A549 (cell line): ENCODE data around the gene RGS17. TPM values are rescaled to one million over a fixed set of nuclear protein-coding genes. Genes with fewer than 3 reads are reported as not detected.

Source experiments
- ATAC-seq, 2 experiments: fragments of 200-7000 bp in 1 of 2; fragments of >200 bp in 1 of 2; cut with Nextera tagmentation in 1 of 2; cut with Tn5 transposase in 1 of 2; 3 replicates each; pipeline versions ENCODE4 v1.8.0 to v1.9.1; 2018 to 2020; ENCODE audit warnings: mild to moderate bottlenecking in 1 of 2, moderate library complexity in 1 of 2
- CTCF ChIA-PET: fragments of 300-600 bp; sonication (Branson Sonifier 250); formaldehyde crosslinking; extraction: SDS; loops from one replicate; lab custom pipeline; 2021; ENCODE audit warnings: antibody characterized with exemption, inconsistent platforms; lab: Yijun Ruan, JAX
- POLR2A ChIA-PET: fragments of 350-600 bp; formaldehyde crosslinking; extraction: SDS; loops from one replicate; lab custom pipeline; 2021; ENCODE audit warnings: antibody characterized with exemption, inconsistent platforms; lab: Yijun Ruan, JAX
- DNase-seq, 2 experiments: peaks; one replicate each; pipeline versions ENCODE4 v3.0.0 to v3.0.0-alpha.2; 2011 to 2016; ENCODE audit warnings: low read depth in 1 of 2, low spot score in 1 of 2
- FAIRE-seq: peaks from 2 replicates; lab custom pipeline; 2011; peaks lifted over from hg19 to GRCh38; lab: Jason Lieb, UNC
- H3K27ac ChIP-seq, 2 experiments: fragments of >200 bp; sonication (Bioruptor Twin); formaldehyde crosslinking; 3 replicates each; pipeline ENCODE4 v1.5.1; 2016 to 2017
- H3K4me1 ChIP-seq: fragments of >200 bp; sonication (Bioruptor Twin); formaldehyde crosslinking; 3 replicates; pipeline ENCODE4 v1.6.1; 2016
- H3K4me2 ChIP-seq: fragments of >200 bp; sonication (Bioruptor Twin); formaldehyde crosslinking; 3 replicates; pipeline ENCODE4 v1.6.1; 2016
- H3K4me3 ChIP-seq: fragments of >200 bp; sonication (Bioruptor Twin); formaldehyde crosslinking; 3 replicates; pipeline ENCODE4 v1.5.1; 2016
- H3K9me3 ChIP-seq: fragments of >200 bp; sonication (Bioruptor Twin); formaldehyde crosslinking; 3 replicates; pipeline ENCODE4 v1.6.1; 2016
- ATOH8 ChIP-seq: fragments of 250-450 bp; sonication (Bioruptor Pico); IDR thresholded peaks from 2 replicates; pipeline ENCODE4 v1.5.0; 2020; ENCODE audit warnings: low read depth, mild to moderate bottlenecking, moderate library complexity
- CBX8 ChIP-seq: fragments of 200-600 bp; sonication (generic); IDR thresholded peaks from 2 replicates; pipeline ENCODE4 v1.6.1; 2016
- CHD2 ChIP-seq: fragments of 150-350 bp; IDR thresholded peaks from 2 replicates; pipeline ENCODE4 v1.6.1; 2014; ENCODE audit warnings: low read length; ENCODE audit not compliant: partially characterized antibody
- EHF ChIP-seq: fragments of 250-450 bp; sonication (Bioruptor Pico); IDR thresholded peaks from 2 replicates; pipeline ENCODE4 v1.5.0; 2020; ENCODE audit warnings: mild to moderate bottlenecking
- EP300 ChIP-seq, 2 experiments: fragments of >200 bp; sonication (Bioruptor Twin); formaldehyde crosslinking; IDR thresholded peaks; 2 replicates in 1 of 2; 3 replicates in 1 of 2; pipeline ENCODE4 v1.6.1; 2016 to 2017
- ESRRA ChIP-seq: fragments of 150-350 bp; IDR thresholded peaks from 2 replicates; pipeline ENCODE4 v1.6.1; 2014; ENCODE audit warnings: mild to moderate bottlenecking, low read length, borderline replicate concordance
- FOSB ChIP-seq: fragments of 250-450 bp; sonication (Bioruptor Pico); IDR thresholded peaks from 2 replicates; pipeline ENCODE4 v1.5.0; 2020; ENCODE audit warnings: mild to moderate bottlenecking, moderate library complexity
- GATA3 ChIP-seq: IDR thresholded peaks from 2 replicates; pipeline ENCODE4 v1.6.1; 2012; ENCODE audit warnings: borderline replicate concordance
- HEYL ChIP-seq: fragments of 250-450 bp; sonication (Bioruptor Pico); IDR thresholded peaks from 2 replicates; pipeline ENCODE4 v1.8.0; 2021; ENCODE audit warnings: mild to moderate bottlenecking, moderate library complexity
- HOXB13 ChIP-seq: fragments of 250-450 bp; sonication (Bioruptor Pico); IDR thresholded peaks from 2 replicates; pipeline ENCODE4 v1.5.0; 2020; ENCODE audit warnings: low read depth, mild to moderate bottlenecking, moderate library complexity
- HOXB5 ChIP-seq: fragments of 250-450 bp; sonication (Bioruptor Pico); IDR thresholded peaks from 2 replicates; pipeline ENCODE4 v1.5.0; 2020; ENCODE audit warnings: mild to moderate bottlenecking, moderate library complexity
- KDM1A ChIP-seq: fragments of 200-600 bp; sonication (generic); IDR thresholded peaks from 2 replicates; pipeline ENCODE4 v1.6.1; 2016; ENCODE audit warnings: low read depth, mild to moderate bottlenecking
- KDM5A ChIP-seq: fragments of 200-600 bp; sonication (generic); IDR thresholded peaks from 2 replicates; pipeline ENCODE4 v1.6.1; 2016; ENCODE audit warnings: antibody characterized with exemption, mild to moderate bottlenecking
- NFE2L2 ChIP-seq: fragments of 150-350 bp; conservative IDR thresholded peaks from 2 replicates; pipeline ENCODE4 v1.6.1; 2014; ENCODE audit warnings: low read length
- NPAS2 ChIP-seq: fragments of 250-450 bp; sonication (Bioruptor Pico); IDR thresholded peaks from 2 replicates; pipeline ENCODE4 v1.8.0; 2022; ENCODE audit warnings: mild to moderate bottlenecking, moderate library complexity, borderline replicate concordance
- NR3C1 ChIP-seq: fragments of >200 bp; sonication (Bioruptor Twin); formaldehyde crosslinking; IDR thresholded peaks from 3 replicates; pipeline ENCODE4 v1.6.1; 2017
- POLR2A ChIP-seq: IDR thresholded peaks from 2 replicates; pipeline ENCODE4 v1.6.1; 2012; ENCODE audit warnings: mild to moderate bottlenecking, low read length
- RAD21 ChIP-seq, 2 experiments: fragments of >200 bp in 1 of 2; sonication (Bioruptor Twin) in 1 of 2; formaldehyde crosslinking in 1 of 2; IDR thresholded peaks in 1 of 2; conservative IDR thresholded peaks in 1 of 2; 2 replicates in 1 of 2; 3 replicates in 1 of 2; pipeline ENCODE4 v1.6.1; 2012 to 2018; ENCODE audit warnings: inconsistent platforms in 1 of 2
- RCOR1 ChIP-seq: fragments of 150-350 bp; IDR thresholded peaks from 2 replicates; pipeline ENCODE4 v1.6.1; 2014; ENCODE audit warnings: antibody characterized with exemption, low read length, low read depth
- RFX5 ChIP-seq: fragments of 450-650 bp; IDR thresholded peaks from 2 replicates; pipeline ENCODE4 v1.7.1; 2014; ENCODE audit warnings: antibody characterized with exemption, mild to moderate bottlenecking, moderate library complexity
- SMC3 ChIP-seq: fragments of >200 bp; sonication (Bioruptor Twin); formaldehyde crosslinking; IDR thresholded peaks from 3 replicates; pipeline ENCODE4 v1.6.1; 2018; ENCODE audit warnings: inconsistent platforms
- SREBF2 ChIP-seq: fragments of 450-650 bp; IDR thresholded peaks from 2 replicates; pipeline ENCODE4 v1.6.1; 2014; ENCODE audit warnings: mild to moderate bottlenecking, moderate library complexity
- TFCP2L1 ChIP-seq: fragments of 250-450 bp; sonication (Bioruptor Pico); IDR thresholded peaks from 2 replicates; pipeline ENCODE4 v1.5.0; 2021; ENCODE audit warnings: mild to moderate bottlenecking
- TP53 ChIP-seq: fragments of 250-450 bp; sonication (Bioruptor Pico); IDR thresholded peaks from 2 replicates; pipeline ENCODE4 v1.5.0; 2021; ENCODE audit warnings: mild to moderate bottlenecking, moderate library complexity
- USF2 ChIP-seq: fragments of 450-650 bp; IDR thresholded peaks from 2 replicates; pipeline ENCODE4 v1.6.1; 2014; ENCODE audit warnings: antibody characterized with exemption
- WGBS: methylation state at CpG from one replicate; pipeline ENCODE4 v1.1.6; 2017; ENCODE audit errors: missing lambda C conversion rate; 5-methylcytosine and 5-hydroxymethylcytosine counted together
- polyA plus RNA-seq, 4 experiments: library from polyadenylated mRNA; depleted of rRNA in 3 of 4; stranded (reverse); fragments of >200 nt; fragmentation: RNase III in 1 of 4; extraction: RNeasy Plus Mini Kit Qiagen cat#74134 plus additional on column Dnase treatment in 1 of 4; gene quantifications; 2 replicates in 3 of 4; 3 replicates in 1 of 4; pipeline ENCODE4 v1.2.3, GENCODE V29; 2011 to 2017
- TF ChIP-seq, protein P1 (sequence below): IDR thresholded peaks from 2 replicates; pipeline ENCODE4 v1.6.1; 2012; ENCODE audit warnings: low read depth, borderline replicate concordance
- TF ChIP-seq, protein P2 (sequence below): fragments of >200 bp; sonication (Bioruptor Twin); formaldehyde crosslinking; IDR thresholded peaks from 3 replicates; pipeline ENCODE4 v1.6.1; 2016
- TF ChIP-seq, protein P3 (sequence below): fragments of 200-600 bp; sonication (generic); IDR thresholded peaks from 2 replicates; pipeline ENCODE4 v1.6.1; 2016; ENCODE audit warnings: antibody characterized with exemption, mild to moderate bottlenecking, moderate library complexity
- TF ChIP-seq, protein P4 (sequence below): IDR thresholded peaks from 2 replicates; pipeline ENCODE4 v1.6.1; 2012

Gene RGS17
- polyA plus RNA-seq, 2 of the 4 experiments (the other 2 are of a cell fraction), result 3.2 to 9.8 TPM

DNA sequence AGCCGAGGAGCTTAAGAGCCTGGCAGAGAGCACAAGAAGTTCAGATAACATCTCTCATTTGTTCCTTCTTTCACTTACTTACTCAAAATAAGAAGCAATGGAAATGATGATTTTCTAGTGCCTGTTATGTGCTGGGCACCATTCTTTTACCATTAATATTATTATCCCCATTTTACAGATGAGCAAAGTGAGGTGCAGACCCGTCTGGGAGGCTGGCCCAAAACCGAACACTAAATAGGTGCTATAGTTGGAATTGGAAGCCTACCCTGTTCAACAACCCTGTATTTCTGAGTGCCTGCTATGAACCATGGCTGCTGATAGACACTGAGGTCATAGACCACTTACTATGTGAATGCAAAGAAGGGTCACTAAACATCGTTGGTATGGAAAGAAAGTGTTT is 103.6 kb downstream of the RGS17 start:
- H3K4me3 ChIP-seq, result no peak overlapping the region
- no peak for FAIRE-seq
- CTCF ChIA-PET, result interaction anchor here (1.0 to 1.3 kb wide), 3 partner anchors 10 to 285 kb away, joined by 3 read pairs; no protein-coding TSS in a partner anchor
- peaks cover 39% of the 10 kb centered on the region for H3K4me1 ChIP-seq
- POLR2A ChIA-PET, result no interaction called here
- no peak overlapping the region for H3K4me2 ChIP-seq
- no peak overlapping the region for H3K27ac ChIP-seq
- DNase-seq, result no peak
- TF ChIP-seq NPAS2 (CRISPR knock-in tag) (no peak), TFCP2L1 (no peak), SREBF2 (no peak), EP300 (IDR thresholded peaks at IDR 0.05) (no peak), POLR2A (no peak), HOXB5 (CRISPR knock-in tag) (no peak), RFX5 (no peak), HEYL (no peak), KDM5A (no peak), CHD2 (no peak), ESRRA (no peak), CBX8 (no peak), RCOR1 (no peak)
- TF ChIP-seq, protein P1, sequence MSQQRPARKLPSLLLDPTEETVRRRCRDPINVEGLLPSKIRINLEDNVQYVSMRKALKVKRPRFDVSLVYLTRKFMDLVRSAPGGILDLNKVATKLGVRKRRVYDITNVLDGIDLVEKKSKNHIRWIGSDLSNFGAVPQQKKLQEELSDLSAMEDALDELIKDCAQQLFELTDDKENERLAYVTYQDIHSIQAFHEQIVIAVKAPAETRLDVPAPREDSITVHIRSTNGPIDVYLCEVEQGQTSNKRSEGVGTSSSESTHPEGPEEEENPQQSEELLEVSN, result no peak
- TF ChIP-seq, protein P2, sequence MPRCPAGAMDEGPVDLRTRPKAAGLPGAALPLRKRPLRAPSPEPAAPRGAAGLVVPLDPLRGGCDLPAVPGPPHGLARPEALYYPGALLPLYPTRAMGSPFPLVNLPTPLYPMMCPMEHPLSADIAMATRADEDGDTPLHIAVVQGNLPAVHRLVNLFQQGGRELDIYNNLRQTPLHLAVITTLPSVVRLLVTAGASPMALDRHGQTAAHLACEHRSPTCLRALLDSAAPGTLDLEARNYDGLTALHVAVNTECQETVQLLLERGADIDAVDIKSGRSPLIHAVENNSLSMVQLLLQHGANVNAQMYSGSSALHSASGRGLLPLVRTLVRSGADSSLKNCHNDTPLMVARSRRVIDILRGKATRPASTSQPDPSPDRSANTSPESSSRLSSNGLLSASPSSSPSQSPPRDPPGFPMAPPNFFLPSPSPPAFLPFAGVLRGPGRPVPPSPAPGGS, result no peak
- WGBS, result 83% methylated on average over 4 of the region's 4 CpGs
- no peaks in the 10 kb centered on the region for H3K9me3 ChIP-seq
- no peak for ATAC-seq

- POLR2A ChIA-PET, result no interaction called here
- no peak for DNase-seq
- peak; percentile 19 to 24; a peak in 1 of 6 replicates for ATAC-seq
- no peak for FAIRE-seq
- Histone ChIP-seq H3K4me3 (no peak overlapping the region), H3K27ac (no peak overlapping the region), H3K4me1 (peaks cover 13% of the 10 kb centered on the region; the same call in 2 of the 3 replicates), H3K4me2 (no peak overlapping the region), H3K9me3 (no peaks in the 10 kb centered on the region)
- TF ChIP-seq FOSB (CRISPR knock-in tag) (no peak), NR3C1 (no peak), ESRRA (no peak), GATA3 (no peak), EHF (CRISPR knock-in tag) (no peak), TP53 (CRISPR knock-in tag) (no peak), NPAS2 (CRISPR knock-in tag) (no peak), SMC3 (no peak; the same call in 2 of the 3 replicates), RAD21 (conservative IDR thresholded peaks at IDR 0.05 in 1 of 2, IDR thresholded peaks at IDR 0.05 in 1 of 2) (no peak), ATOH8 (CRISPR knock-in tag) (no peak), HOXB13 (CRISPR knock-in tag) (no peak), EP300 (IDR thresholded peaks at IDR 0.05) (no peak), USF2 (no peak), NFE2L2 (no peak), KDM1A (no peak)
- TF ChIP-seq, protein P3, sequence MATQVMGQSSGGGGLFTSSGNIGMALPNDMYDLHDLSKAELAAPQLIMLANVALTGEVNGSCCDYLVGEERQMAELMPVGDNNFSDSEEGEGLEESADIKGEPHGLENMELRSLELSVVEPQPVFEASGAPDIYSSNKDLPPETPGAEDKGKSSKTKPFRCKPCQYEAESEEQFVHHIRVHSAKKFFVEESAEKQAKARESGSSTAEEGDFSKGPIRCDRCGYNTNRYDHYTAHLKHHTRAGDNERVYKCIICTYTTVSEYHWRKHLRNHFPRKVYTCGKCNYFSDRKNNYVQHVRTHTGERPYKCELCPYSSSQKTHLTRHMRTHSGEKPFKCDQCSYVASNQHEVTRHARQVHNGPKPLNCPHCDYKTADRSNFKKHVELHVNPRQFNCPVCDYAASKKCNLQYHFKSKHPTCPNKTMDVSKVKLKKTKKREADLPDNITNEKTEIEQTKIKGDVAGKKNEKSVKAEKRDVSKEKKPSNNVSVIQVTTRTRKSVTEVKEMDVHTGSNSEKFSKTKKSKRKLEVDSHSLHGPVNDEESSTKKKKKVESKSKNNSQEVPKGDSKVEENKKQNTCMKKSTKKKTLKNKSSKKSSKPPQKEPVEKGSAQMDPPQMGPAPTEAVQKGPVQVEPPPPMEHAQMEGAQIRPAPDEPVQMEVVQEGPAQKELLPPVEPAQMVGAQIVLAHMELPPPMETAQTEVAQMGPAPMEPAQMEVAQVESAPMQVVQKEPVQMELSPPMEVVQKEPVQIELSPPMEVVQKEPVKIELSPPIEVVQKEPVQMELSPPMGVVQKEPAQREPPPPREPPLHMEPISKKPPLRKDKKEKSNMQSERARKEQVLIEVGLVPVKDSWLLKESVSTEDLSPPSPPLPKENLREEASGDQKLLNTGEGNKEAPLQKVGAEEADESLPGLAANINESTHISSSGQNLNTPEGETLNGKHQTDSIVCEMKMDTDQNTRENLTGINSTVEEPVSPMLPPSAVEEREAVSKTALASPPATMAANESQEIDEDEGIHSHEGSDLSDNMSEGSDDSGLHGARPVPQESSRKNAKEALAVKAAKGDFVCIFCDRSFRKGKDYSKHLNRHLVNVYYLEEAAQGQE, result no peak
- TF ChIP-seq, protein P1, result no peak
- TF ChIP-seq, protein P4, sequence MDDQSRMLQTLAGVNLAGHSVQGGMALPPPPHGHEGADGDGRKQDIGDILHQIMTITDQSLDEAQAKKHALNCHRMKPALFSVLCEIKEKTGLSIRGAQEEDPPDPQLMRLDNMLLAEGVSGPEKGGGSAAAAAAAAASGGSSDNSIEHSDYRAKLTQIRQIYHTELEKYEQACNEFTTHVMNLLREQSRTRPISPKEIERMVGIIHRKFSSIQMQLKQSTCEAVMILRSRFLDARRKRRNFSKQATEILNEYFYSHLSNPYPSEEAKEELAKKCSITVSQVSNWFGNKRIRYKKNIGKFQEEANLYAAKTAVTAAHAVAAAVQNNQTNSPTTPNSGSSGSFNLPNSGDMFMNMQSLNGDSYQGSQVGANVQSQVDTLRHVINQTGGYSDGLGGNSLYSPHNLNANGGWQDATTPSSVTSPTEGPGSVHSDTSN, result no peak
- TF ChIP-seq, protein P2, result no peak
- 0% methylated on average over 1 of the region's 1 CpG for WGBS
- CTCF ChIA-PET, result interaction anchor here (0.5 to 2.6 kb wide), 11 partner anchors 11 to 1909 kb away, joined by 3 to 12 read pairs (median 3); partner anchors contain the start of gene FBXO5
Observed at GRCh38 chr6:153024709-153025017, 106.4 kb downstream of the RGS17 start.
